Hematopoietic multipotent progenitor cell treated with erythropoietin and hydrocortisone succinate and interleukin-3 and kit ligand, for 6 days (in vitro differentiated cells): ENCODE measurements around the gene XPO1.
"Not testable (repeated sequence)": the region's sequence is repeated elsewhere in the genome, so short reads cannot be mapped to it uniquely, and the experiment has no call there.

Experiments used
- DNase-seq: peaks from one replicate; pipeline ENCODE4 v3.0.0-alpha.2; 2015

The XPO1 gene

DNA sequence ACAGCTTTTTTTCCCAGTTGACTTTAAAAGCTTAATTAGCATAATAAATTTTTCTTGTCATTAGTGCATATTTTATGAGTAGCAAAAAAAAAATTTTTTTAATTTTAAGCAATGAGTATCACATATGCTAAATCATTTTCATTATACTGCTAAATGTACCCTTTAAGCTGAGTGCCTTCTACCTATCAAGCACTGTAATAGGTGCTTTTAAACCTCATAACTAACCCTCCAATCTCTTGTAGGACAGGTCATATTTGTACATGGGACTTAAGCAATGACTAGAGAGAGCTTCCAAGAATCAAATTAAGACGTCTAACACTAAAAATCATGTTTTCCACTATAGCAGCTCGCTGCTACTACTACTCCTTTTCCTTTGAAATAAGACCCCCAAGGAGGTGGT is 7.4 kb downstream of the XPO1 start:
- DNase-seq = no peak

DNA sequence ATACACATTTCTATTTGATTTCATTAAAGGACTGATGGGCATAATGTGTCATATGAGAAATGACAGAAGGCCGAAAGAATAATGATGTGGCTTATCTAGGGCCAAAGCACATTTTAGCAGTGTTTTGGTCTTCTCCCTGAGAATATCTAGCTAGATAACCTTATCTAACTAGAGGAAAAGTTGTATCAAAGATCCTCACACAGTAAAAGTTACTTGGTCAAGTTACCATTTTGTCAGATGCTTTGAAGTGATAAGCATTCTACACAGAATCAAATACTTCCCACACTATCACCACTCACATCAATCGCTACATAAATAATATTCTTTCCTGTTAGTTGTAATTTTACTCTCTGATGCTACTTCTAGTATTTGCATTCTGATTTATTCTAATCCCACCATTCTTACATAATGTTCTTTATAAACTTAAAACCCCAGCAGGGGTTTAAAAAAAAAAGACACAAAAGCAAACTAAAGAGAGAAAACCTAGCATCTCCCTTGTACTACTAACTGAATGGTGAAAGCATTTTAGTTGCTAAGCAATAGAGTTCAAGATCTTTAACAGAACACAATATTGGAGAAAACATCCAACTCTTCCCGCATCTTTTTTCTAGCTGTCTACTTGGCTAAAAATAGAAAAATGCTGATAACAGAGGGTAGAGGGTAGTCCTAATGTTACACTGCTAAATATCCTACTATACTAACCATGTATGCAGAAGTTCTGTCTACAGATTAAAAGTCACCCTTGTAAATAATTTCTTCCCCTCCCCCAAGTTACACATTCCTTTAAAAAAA is 8.0 kb downstream of the XPO1 start:
- DNase-seq = no peak

DNA sequence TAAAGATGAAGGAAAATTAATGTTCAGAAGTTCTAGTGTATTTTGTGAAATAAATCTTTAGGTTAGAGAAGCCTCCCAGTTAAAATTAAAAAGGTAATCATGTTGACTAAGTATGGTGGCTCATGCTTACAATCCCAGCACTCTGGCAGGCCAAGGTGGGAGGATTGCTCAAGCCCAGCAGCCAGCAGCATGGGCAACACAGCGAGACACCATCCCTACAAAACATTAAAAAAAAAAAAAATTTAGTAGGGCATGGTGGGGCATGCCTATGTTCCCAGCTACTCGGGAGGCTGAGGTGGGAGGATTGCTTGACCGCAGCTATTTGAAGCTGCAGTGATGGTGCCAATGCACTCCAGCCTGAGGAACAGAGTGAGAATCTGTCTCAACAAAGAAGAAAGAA is 17.9 kb downstream of the XPO1 start:
- no peak for DNase-seq

DNA sequence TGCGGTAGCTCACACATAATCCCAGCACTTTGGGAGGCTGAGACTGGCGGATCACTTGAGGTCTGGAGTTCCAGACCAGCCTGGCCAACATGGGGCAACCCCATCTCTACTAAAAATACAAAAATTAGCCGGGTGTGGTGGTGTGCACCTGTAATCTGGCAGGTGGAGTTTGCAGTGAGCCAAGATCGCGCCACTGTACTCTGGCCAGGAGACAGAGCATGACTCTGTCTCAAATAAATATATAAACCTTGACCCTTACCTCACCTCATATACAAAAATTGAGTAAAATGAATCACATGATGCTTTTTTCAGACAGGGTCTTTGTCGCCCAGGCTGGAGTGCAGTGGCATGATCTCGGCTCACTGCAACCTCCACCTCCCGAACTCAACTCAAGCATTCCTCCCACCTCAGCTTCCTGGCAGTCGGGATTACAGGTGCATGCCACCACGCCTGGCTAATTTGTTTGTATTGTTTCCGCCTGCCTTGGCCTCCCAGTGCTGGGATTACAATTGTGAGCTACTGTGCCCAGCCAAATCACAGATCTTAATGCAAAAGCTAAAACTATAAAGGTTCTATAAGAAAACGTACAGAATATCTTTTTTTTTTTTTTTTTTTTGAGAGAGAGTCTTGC is 25.3 kb downstream of the XPO1 start:
- DNase-seq = no peak

DNA sequence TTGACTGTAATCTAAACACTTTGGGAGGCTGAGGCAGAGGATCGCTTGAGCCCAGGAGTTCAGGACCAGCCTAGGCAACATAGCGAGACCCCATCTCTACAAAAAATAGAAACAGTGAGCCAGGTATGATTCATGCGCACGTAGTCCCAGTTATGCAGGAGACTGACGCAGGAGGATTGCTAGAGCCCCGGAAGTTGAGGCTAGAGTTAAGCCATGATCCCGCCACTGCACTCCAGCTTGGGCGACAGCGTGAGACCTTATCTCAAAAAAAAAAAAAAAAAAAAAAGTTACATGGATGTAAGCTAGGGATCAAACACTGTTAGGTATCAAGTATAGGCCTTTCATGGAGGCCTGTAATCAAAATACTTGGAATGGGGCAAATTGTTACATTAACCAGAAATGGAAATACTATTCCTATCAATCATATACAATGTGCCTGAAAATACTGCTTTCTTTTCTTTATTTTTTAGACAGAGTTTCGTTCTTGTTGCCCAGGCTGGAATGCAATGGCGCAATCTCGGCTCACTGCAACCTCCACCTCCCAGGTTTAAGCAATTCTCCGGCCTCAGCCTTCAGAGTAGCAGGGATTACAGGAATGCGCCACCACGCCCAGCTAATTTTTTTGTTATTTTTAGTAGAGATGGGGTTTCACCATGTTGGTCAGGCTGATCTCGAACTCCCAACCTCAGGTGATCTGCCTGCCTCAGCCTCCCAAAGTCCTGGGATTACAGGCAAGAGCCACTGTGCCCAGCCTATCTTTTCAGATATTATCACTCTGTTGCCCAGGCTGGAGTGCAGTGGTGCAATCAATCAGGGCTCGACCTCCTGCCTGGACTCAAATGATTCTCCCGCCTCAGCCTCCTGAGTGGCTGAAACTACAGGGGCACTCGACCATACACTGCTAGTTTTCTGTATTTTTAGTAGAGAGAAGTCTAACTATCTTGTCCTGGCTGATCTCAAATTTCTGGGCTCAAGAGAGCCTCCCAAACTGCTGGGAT is 27.2 kb downstream of the XPO1 start:
- no peak for DNase-seq

DNA sequence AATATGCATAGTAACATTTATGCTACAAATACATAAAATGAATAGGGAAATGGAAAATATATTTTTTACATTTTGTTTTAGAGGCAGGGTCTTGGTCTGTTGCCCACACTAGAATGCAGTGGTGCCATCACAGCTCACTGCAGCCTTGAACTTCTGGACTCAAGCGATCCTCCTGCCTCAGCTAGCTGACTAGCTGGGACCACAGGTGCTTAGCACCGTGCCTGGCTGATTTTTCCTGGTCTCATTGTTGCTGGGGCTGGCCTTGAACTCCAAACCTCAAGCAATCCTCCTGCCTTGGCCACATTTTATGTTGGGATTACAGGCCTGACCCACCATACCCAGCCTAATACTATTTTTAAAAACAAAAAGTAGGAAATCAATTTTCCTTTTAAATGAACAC is 33.2 kb downstream of the XPO1 start:
- DNase-seq = no peak

DNA sequence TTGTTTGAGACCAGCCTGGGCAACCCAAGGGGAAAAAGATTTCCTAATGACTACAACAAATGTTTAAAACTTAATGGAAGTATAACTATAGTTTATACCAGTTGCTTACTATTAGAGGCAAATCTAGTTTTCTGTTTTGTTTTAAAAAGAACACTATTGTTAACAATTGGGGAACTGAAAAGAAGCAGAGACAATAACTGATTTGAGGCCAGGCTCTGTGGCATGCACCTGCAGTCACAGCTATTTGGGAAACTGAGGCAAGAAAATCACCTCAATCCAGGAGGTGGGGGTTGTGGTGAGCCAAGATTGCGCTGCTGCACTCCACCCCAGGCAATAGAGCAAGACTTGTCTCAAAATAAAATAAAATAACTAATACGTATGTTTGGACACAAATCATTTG is 39.1 kb downstream of the XPO1 start:
- no peak for DNase-seq

DNA sequence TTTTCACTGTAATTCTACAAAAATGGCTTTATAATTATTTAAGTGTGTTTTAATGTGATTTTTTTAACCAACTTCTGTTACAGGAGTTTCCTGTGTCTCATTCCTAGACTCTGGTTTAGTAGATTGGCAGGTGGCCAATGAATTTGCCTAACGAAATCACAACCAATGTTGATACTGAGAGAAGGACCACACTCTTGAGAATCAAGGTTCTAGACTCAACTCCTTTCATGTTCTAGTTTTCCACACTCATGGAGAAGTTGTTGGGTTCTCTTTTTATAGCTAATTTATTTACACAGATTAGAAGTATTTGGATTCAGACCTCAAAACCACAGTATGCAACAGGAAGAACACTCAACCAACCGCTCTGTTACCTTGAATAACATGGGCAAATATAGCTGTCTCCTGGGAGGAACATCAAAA is 44.6 kb downstream of the XPO1 start:
- DNase-seq = peak; percentile 46

DNA sequence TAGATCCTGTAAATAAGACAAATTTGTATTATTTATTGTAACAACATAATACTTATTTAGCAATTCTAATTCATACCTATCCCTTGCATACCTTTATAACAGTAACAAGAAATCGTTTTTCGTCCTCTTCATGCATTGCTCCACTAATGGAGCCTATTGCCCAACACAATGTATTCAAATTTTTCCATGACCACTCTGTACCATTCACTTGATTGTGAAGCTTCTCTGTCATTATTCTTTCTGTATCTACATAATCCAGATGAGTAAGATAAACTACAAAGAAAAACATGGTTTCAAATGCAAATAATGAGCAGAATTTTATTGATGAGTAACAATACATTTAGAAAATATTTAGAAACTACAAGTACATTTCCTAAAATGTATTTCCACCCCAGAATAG is 45.7 kb downstream of the XPO1 start:
- no peak for DNase-seq

DNA sequence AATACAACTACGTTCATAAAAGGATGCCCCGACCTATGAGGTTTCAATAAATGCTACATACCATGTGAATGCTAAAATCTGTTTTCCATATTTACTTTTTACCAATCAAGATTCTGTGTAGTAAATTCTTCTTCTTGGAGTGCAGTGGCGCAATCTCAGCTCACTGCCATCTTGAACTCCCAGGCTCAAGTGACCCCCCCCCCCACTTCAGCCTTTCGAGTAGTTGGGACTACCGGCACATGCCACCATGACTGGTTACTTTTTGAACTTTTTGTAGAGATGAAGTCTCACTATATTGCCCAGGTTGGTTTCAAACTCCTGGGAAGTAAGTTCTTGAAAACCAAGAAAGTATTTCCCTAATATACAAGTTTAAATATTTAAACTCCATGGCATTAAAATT is 52.9 kb downstream of the XPO1 start:
- DNase-seq = no peak

DNA sequence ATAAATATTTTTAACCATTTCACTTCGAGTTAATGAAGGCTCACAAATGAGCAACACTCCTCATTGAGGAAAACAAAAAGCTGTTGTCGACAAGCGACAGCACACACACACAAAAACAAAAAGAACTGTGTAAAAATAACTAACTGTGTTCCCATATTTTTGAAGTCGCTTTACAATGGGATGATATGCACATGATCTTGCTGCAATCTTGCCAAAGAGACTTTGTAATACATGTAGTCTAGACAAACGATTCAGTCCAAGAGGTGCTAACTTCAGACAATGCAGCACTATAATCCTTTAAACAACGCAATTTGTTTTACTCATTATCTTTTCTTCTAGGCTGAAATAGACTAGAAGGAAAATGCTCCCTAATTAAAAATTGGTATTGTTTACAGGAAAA is 60.1 kb downstream of the XPO1 start:
- DNase-seq = no peak

DNA sequence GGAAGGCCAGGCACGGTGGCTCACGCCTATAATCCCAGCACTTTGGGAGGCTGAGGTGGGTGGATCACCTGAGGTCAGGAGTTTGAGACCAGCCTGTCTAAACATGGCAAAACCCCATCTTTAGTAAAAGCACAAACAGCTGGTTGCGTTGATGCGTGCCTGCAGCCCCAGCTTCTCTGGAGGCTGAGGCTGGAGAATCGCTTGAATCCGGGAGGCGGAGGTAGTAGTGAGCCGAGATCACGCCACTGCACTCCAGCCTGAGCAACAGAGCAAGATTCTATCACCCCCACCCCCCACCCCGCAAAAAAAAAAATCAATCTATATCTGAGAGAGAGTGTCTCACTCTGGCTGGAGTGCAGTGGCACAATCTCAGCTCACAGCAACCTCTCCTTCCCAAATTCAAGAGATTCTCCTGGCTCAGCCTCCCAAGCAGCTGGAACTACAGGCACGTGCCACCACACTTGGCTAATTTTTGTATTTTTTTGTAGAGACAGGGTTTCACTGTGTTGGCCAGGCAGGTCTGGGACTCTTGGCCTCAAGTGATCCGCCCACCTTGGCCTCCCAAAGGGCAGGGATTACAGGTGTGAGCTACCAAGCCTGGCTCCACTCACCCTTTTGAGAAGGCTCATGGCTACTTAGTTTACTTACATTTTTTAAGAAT is 61.1 kb downstream of the XPO1 start:
- DNase-seq = not testable (repeated sequence)

DNA sequence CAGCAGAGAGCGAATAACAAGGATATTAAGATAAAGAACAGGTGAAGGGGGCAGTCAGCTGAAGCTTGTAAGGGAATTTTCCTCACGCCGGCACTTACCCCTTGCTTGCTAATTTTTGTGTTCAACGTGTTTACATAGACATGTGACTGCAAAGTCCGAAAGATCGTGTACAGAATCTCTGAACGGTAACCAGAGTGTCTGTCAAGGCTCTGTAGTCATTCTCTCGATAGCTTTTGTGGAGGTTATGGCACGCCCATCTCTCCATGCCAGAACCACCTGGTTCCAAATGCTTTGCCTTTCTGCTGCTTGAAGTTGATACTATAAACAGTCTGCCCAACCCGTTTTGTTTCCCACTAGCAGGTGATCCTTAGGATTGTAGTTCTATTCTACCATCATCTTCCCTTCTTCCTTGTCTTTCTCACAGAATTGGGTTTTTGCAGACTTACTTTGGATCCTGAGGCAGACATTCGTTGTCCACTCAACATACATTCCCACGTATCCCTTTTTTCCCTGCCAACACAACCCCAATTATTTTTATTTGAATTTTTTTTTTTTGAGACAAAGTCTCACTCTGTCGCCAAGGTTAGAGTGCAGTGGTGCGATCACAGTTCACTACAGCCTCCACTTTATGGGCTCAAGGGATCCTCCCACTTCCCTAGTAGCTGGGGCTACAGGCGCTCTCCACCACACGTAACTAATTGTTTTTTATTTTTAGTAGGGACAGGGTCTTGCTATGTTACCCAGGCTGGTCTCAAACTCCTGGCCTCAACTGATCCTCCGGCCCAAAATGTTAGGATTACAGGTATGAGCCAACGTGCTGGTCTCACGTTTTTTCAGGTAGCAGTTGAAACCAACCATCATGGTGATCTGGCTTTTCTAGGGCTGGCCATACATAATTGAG is 66.0 kb downstream of the XPO1 start:
- peak; percentile 76 for DNase-seq

DNA sequence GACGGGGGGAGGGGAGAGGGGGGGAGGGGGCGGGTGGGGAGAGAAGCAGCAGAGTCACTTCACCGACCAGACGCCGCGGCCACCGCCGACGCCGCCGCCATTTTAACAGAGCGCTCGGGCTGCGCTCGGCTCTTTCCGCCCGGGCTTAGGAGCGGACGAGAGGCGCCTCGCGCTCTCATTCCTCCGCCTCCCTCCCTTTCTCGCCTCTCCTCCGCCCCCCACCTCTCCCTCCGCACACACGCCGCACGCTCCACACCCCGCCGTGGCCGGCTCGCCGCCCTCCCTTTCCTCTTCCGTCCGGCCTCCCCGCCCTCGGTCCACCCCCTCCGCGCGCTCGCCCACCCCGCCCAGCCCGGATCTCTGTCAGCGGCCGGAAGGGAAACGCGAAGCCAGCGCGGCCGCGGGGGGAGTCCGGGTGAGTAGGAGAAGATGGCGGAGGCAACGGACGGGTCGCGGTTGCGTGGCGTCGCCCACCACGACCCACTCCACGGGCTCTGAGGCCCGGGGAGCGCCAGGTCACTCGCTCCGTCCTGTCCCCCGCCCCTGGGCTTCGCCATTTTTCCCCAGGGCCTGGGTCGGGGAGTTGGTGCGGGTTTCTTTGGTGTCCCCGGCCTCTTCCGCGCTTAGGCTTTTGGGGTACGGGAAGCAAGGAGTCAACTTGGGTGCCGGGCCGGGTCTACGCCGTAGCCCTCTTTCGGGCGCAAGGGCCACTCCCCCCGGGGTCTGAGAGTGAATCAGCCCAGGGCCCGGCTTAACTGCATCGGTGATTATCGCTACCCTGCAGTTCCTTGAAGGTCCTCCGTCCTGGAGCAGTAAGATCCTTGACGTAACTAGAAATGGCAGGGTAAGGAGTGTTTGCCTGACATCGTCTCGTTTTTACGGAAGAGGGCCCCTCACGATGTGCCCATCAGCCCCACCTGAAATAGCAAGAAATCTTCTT is 66.9 kb downstream of the XPO1 start, which contains the start of gene USP34:
USP34 (minus strand) TSS at position 123 of the 940 bp plus-strand sequence. CDS start 395 bp downstream, outside the sequence.
- DNase-seq = peak; percentile 97

DNA sequence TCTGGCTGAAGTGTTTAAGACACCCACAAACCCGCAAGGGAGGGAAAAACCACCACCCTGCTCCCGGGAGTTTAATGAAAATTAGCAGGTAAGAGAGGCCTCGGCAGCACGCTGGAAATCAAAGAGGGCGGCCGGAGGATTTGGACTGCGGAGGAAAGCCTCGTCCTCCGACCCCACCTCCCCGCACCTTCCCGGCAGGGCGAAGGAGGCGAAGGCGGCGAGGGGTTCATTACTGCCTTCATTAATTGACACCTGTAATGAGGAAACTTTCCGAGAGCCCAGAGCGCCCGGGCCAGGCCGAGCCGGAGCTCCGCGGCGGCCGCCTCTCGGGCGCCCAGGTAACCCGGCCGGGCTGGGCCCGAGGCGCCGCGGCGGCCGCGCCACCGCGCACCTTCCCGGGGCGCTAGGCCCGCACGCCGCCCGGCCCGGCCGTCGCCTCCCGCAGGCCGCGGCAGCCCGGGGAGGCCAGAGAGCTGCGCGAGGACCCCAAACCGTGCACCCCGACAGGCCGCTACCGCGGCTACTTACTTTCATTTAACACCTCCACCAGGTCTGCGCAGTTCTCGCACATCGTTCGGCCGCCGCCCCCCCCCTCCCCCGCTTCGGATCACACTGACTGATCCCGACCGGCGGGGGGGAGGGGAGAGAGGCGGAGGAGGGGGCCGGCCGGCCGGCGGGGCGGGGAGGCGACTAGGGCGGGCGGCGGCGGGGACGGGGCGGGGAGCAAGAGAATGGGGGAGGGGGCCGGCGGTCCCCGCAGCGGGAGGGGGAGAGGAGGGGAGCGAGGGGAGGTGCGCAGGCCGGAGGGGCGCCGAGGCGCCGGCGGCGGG is 67.8 kb downstream of the XPO1 start:
- peak; percentile 89 for DNase-seq

DNA sequence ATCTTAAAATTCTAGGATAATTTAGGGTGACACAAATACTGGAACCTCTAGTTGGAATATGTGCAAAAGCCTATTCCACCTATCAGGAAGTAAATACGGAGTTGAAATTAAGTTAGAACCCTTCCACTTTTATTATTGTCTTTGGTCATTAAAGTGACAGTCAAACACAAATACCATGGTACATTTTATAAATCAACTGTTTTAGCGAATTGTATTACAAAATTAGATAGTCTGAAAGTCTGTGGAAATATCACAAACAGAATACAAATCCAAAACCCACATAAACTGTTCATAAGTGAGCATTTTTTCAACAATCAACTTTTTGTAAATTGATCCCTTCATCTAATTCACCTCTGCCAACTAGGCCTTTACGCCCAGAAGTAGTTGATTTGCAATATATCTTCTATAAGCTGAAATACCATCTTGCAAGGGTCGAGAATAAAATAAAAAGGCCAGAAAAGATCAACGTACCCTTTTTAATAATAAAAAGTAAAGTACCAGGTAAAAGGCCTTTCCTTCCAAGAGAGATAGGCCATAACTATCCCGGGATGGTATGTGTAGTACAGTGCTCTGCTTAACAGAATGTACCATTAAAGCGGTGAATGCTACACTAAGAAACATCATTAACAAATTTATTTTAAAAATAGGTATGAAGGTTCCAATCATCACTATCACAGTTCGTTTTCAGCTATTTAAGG is 68.6 kb downstream of the XPO1 start:
- peak; percentile 33 for DNase-seq

DNA sequence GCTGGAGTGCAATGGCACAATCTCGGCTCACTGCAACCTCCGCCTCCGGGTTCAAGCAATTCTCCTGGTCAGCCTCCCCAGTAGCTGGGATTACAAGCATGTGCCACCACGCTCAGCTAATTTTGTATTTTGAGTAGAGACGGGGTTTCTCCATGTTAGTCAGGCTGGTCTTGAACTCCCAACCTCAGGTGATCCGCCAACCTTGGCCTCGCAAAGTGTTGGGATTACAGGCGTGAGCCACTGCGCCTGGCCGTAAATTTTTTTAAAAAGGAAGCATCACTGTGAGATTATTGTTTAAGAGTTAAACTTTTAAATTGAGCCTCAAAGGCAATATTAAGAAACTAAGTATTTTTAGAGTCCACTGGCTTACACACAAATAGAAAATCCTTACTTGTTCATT is 69.9 kb downstream of the XPO1 start:
- not testable (repeated sequence) for DNase-seq

DNA sequence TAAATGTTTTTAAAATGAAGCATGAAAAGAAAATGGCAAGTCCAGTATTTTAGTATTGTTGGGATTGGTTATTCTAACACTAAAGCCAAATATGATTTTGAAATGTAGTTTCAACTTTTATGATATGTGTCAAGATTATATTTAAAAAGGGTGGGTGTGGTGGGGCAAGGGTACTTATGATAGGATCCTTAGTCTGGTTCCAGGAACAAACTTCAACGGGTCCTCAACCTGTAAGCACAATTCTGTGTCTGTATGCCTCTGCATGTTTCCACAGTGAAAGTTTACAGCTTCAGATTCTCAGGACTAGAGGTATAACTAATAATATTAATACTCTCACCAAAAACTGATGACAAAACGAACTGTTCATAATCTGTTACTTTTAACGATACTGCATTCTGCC is 73.1 kb downstream of the XPO1 start:
- peak; percentile 39 for DNase-seq
